ENCODE results near the gene TTLL1. TPM values are rescaled to one million over a fixed set of nuclear protein-coding genes. Genes with fewer than 3 reads are reported as not detected.

Gene TTLL1
- total and polyA plus RNA-seq, 9 of the 15 experiments (the other 6 are each of a cell fraction or from before 2014, with no cell fraction given): 0.06 to 0.85 (median 0.17) TPM

DNA sequence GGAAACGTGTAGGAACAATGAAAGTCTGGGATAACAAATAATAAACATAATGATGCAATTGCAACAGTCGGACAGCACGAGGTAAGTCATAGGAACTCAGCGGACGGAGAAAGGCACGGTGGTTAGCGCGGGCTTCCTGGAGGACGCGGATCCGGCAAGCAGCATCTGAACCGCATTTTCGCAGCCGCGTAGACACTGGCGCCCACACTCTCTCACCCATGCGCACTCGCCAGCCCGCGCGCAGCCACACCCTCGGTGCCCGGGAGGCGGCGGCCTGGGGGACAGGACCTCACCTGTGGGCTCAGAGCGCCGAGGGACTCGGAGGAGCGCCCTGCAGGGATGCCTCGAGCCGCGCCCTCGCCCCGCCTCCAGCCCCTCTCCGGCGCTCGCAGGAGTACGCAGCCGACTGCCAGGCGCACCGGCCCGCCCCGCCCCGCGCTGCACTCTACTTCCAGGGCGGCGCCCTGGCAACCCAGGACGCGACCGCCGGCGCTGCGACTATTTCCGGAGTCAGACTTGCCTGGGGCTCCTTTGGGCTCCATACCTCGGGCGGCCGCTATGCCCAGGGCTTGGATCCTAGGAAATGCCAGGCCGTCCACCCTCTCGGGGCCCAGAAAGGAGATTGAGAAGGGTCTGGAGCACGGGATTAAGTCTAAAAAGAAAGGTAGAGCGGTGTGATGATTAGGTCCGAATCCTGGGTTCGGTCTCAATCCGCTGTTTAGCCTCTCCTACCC lies at the start of gene TTLL1 (continued):
- TF ChIP-seq PHF20 (IDR thresholded peaks at IDR 0.05; ENCODE audit: partially characterized antibody) (peak; percentile 33), SREBF2 (CRISPR knock-in tag; IDR thresholded peaks at IDR 0.05) (no peak), SRSF3 (IDR thresholded peaks at IDR 0.05; ENCODE audit: insufficient read depth, low read length) (no peak), MTA3 (IDR thresholded peaks at IDR 0.05; ENCODE audit: borderline replicate concordance) (peak; percentile 60; the same call in 1 of the 2 replicates), POLR2G (IDR thresholded peaks at IDR 0.05; ENCODE audit: low read depth, low read length) (peak; percentile 71), ZNF785 (CRISPR knock-in tag; IDR thresholded peaks at IDR 0.05) (no peak), RBFOX2 (IDR thresholded peaks at IDR 0.05; ENCODE audit: low read depth, low read length) (peak; percentile 73), KLF1 (tag; IDR thresholded peaks at IDR 0.05) (peak; percentile 37; the same call in 1 of the 2 replicates), FIP1L1 (IDR thresholded peaks at IDR 0.05; ENCODE audit: low read depth, low read length, poor library complexity, severe bottlenecking) (no peak), FOXK1 (CRISPR knock-in tag; IDR thresholded peaks at IDR 0.05; ENCODE audit: borderline replicate concordance) (no peak), NR2C2 (CRISPR knock-in tag; IDR thresholded peaks at IDR 0.05) (peak; percentile 99), NR2C2 (tag; IDR thresholded peaks at IDR 0.05) (peak; percentile 99), SREBF1 (IDR thresholded peaks at IDR 0.05; ENCODE audit: borderline replicate concordance, low read depth, low read length) (peak; percentile 54; the same call in 1 of the 2 replicates), ZBTB17 (CRISPR knock-in tag; IDR thresholded peaks at IDR 0.05) (0 out of 2 replicates have a peak, but pooled peaks have one; percentile 26), CBFA2T2 (conservative IDR thresholded peaks at IDR 0.05) (no peak), DDX20 (tag; IDR thresholded peaks at IDR 0.05; ENCODE audit: low read depth) (no peak), RBM34 (IDR thresholded peaks at IDR 0.05; ENCODE audit: borderline replicate concordance, insufficient read depth, low read length) (0 out of 2 replicates have a peak, but pooled peaks have one; percentile 28), GABPA (tag; conservative IDR thresholded peaks at IDR 0.05; ENCODE audit: low read depth) (peak; percentile 98), NR2C1 (IDR thresholded peaks at IDR 0.05) (peak; percentile 97), NR2C1 (tag; IDR thresholded peaks at IDR 0.05) (peak; percentile 98), TCF3 (CRISPR knock-in tag; IDR thresholded peaks at IDR 0.05) (no peak)
- TF ChIP-seq, protein P1, sequence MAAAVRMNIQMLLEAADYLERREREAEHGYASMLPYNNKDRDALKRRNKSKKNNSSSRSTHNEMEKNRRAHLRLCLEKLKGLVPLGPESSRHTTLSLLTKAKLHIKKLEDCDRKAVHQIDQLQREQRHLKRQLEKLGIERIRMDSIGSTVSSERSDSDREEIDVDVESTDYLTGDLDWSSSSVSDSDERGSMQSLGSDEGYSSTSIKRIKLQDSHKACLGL (CRISPR knock-in tag; IDR thresholded peaks at IDR 0.05; ENCODE audit: borderline replicate concordance, poor library complexity, severe bottlenecking): no peak
- TF ChIP-seq, protein P2, sequence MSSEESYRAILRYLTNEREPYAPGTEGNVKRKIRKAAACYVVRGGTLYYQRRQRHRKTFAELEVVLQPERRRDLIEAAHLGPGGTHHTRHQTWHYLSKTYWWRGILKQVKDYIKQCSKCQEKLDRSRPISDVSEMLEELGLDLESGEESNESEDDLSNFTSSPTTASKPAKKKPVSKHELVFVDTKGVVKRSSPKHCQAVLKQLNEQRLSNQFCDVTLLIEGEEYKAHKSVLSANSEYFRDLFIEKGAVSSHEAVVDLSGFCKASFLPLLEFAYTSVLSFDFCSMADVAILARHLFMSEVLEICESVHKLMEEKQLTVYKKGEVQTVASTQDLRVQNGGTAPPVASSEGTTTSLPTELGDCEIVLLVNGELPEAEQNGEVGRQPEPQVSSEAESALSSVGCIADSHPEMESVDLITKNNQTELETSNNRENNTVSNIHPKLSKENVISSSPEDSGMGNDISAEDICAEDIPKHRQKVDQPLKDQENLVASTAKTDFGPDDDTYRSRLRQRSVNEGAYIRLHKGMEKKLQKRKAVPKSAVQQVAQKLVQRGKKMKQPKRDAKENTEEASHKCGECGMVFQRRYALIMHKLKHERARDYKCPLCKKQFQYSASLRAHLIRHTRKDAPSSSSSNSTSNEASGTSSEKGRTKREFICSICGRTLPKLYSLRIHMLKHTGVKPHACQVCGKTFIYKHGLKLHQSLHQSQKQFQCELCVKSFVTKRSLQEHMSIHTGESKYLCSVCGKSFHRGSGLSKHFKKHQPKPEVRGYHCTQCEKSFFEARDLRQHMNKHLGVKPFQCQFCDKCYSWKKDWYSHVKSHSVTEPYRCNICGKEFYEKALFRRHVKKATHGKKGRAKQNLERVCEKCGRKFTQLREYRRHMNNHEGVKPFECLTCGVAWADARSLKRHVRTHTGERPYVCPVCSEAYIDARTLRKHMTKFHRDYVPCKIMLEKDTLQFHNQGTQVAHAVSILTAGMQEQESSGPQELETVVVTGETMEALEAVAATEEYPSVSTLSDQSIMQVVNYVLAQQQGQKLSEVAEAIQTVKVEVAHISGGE (CRISPR knock-in tag; IDR thresholded peaks at IDR 0.05): peak in 2 of 3 experiments; percentile 37 to 85; a peak in 3 of 6 replicates

All from K562 (cell line).